Measurements from ENCODE around the gene GPR25. TPM values are rescaled to one million over a fixed set of nuclear protein-coding genes. Genes with fewer than 3 reads are reported as not detected.

GPR25 gene
- total RNA-seq, 4 donors from 2014 or later = 0.28 TPM; not detected in 3

DNA sequence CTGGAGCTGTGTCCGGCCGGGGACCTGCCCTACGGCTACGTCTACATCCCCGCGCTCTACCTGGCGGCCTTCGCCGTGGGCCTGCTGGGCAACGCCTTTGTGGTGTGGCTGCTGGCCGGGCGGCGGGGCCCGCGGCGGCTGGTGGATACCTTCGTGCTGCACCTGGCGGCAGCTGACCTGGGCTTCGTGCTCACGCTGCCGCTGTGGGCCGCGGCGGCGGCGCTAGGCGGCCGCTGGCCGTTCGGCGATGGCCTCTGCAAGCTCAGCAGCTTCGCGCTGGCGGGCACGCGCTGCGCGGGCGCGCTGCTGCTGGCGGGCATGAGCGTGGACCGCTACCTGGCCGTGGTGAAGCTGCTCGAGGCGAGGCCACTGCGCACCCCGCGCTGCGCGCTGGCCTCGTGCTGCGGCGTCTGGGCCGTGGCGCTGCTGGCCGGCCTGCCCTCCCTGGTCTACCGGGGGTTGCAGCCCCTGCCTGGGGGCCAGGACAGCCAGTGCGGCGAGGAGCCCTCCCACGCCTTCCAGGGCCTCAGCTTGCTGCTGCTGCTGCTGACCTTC lies 412 bp downstream of the GPR25 start:
- no peaks in the 10 kb centered on the region for H3K36me3 ChIP-seq
- TF ChIP-seq CTCF (IDR thresholded peaks at IDR 0.05) (no peak), POLR2A (IDR thresholded peaks at IDR 0.05) (no peak)
- H3K27ac ChIP-seq = no peak overlapping the region
- peaks cover 5 to 28% of the 10 kb centered on the region in 2 donors for H3K27me3 ChIP-seq
- H3K4me1 ChIP-seq = peaks cover 0 to 10% of the 10 kb centered on the region in 2 donors
- DNase-seq = no peak
- no peaks in the 10 kb centered on the region for H3K9me3 ChIP-seq
- no peak overlapping the region for H3K4me3 ChIP-seq
- intact Hi-C loops (cut with DNase I; ENCODE audit: low total_unique reads) = loop anchor here (2.0 kb wide), 1 partner anchor 44 kb away; no protein-coding TSS in a partner anchor

GRCh38 chr1:200873671-200874397 lies 1.1 kb downstream of the GPR25 start:
- H3K9me3 ChIP-seq = no peaks in the 10 kb centered on the region
- no peak overlapping the region for H3K4me3 ChIP-seq
- no peak overlapping the region for H3K27ac ChIP-seq
- intact Hi-C loops (cut with DNase I; ENCODE audit: low total_unique reads) = loop anchor here (2.0 kb wide), 1 partner anchor 43 kb away; no protein-coding TSS in a partner anchor
- no peak for DNase-seq
- peaks cover 0 to 10% of the 10 kb centered on the region in 2 donors for H3K4me1 ChIP-seq
- H3K36me3 ChIP-seq = no peaks in the 10 kb centered on the region
- peaks cover 5 to 23% of the 10 kb centered on the region in 2 donors for H3K27me3 ChIP-seq
- TF ChIP-seq POLR2A (IDR thresholded peaks at IDR 0.05) = no peak

GRCh38 chr1:200874694-200875093 lies 1.9 kb downstream of the GPR25 start:
- no peak for TF ChIP-seq CTCF (IDR thresholded peaks at IDR 0.05)
- no peak for TF ChIP-seq POLR2A (IDR thresholded peaks at IDR 0.05)
- DNase-seq = no peak
- peaks cover 0 to 10% of the 10 kb centered on the region in 2 donors for H3K4me1 ChIP-seq
- no peak overlapping the region for H3K27ac ChIP-seq
- no peaks in the 10 kb centered on the region for H3K36me3 ChIP-seq
- intact Hi-C loops (cut with DNase I; ENCODE audit: low total_unique reads) = no loop called here
- no peaks in the 10 kb centered on the region for H3K9me3 ChIP-seq
- no peak overlapping the region for H3K4me3 ChIP-seq
- H3K27me3 ChIP-seq = peaks cover 5 to 21% of the 10 kb centered on the region in 2 donors

- no peak for DNase-seq
- no peaks in the 10 kb centered on the region for H3K36me3 ChIP-seq
- H3K9me3 ChIP-seq = no peaks in the 10 kb centered on the region
- peaks cover 0 to 10% of the 10 kb centered on the region in 2 donors for H3K4me1 ChIP-seq
- peaks cover 5 to 18% of the 10 kb centered on the region in 2 donors for H3K27me3 ChIP-seq
- H3K27ac ChIP-seq = no peak overlapping the region
- TF ChIP-seq CTCF (IDR thresholded peaks at IDR 0.05) = no peak
- TF ChIP-seq POLR2A (IDR thresholded peaks at IDR 0.05) = no peak
- no peak overlapping the region for H3K4me3 ChIP-seq
- intact Hi-C loops (cut with DNase I; ENCODE audit: low total_unique reads) = no loop called here
Observed at GRCh38 chr1:200875416-200875815, 2.6 kb downstream of the GPR25 start.

DNA sequence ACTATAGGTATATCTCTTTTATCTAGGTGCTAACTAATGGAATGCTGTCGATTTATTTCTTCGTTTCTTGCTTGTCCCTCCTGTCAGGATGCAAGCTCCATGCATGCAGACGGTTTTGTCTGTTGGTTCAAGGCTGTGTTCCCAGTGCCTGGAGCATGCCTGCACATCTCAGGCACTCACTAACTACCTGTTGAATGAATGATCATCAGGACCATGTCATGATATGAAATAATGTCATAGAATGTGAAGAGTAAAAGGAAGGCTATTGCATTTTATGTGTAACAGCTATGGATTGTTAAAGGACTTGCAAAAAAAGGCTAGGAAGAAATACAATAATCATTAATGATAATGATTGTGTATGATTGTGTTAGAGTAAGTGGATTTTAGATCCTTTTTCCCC lies 4.2 kb downstream of the GPR25 start:
- Histone ChIP-seq H3K36me3 (no peaks in the 10 kb centered on the region), H3K4me1 (peaks cover 0 to 10% of the 10 kb centered on the region in 2 donors), H3K4me3 (no peak overlapping the region), H3K27me3 (peaks cover 5 to 8% of the 10 kb centered on the region in 2 donors), H3K27ac (no peak overlapping the region), H3K9me3 (no peaks in the 10 kb centered on the region)
- intact Hi-C loops (cut with DNase I; ENCODE audit: low total_unique reads) = no loop called here
- TF ChIP-seq CTCF (IDR thresholded peaks at IDR 0.05) (no peak), POLR2A (IDR thresholded peaks at IDR 0.05) (no peak)
- DNase-seq = no peak

Data from uterus (tissue), 4 donors.